Endothelial cell of umbilical vein (primary cell): ENCODE measurements around the gene KCNIP1. TPM values are rescaled to one million over a fixed set of nuclear protein-coding genes. Genes with fewer than 3 reads are reported as not detected.

Experiments
- BruUV-seq: library from RNA; stranded (reverse); fragments of 400-500 nt; replicated peaks from 2 replicates; lab custom pipeline; 2021; lab: Mats Ljungman, UMichigan
- CTCF ChIA-PET: fragments of 300-600, 350-600 bp; sonication (Branson Sonifier 250); formaldehyde crosslinking; loops from one replicate; lab custom pipeline; 2021; ENCODE audit warnings: antibody characterized with exemption, inconsistent platforms; lab: Charles Lee
- POLR2A ChIA-PET: fragments of 300-600, 350-600 bp; sonication (Branson Sonifier 250); formaldehyde crosslinking; loops from one replicate; lab custom pipeline; 2021; ENCODE audit warnings: antibody characterized with exemption, inconsistent platforms; lab: Charles Lee
- DNase-seq: peaks from one replicate; pipeline ENCODE4 v3.0.0-alpha.2; 2011; ENCODE audit warnings: low read depth, low spot score
- FAIRE-seq: peaks from 2 replicates; lab custom pipeline; 2011; peaks lifted over from hg19 to GRCh38; lab: Jason Lieb, UNC
- H2AFZ ChIP-seq: 2 replicates; pipeline ENCODE4 v1.6.0; 2012; ENCODE audit warnings: low read depth, low read length, control low read depth, inconsistent platforms
- H3K27ac ChIP-seq: 2 replicates; pipeline ENCODE4 v1.5.1; 2011; ENCODE audit warnings: low read depth, mild to moderate bottlenecking, control low read depth, low read length, moderate library complexity; ENCODE audit not compliant: insufficient read depth
- H3K27me3 ChIP-seq, 2 experiments: 2 replicates each; pipeline versions ENCODE4 v1.6.0 to v1.6.1; 2011; ENCODE audit warnings: low read length in 2 of 2, mixed read lengths in 1 of 2; ENCODE audit not compliant: control insufficient read depth in 2 of 2, insufficient read depth in 2 of 2
- H3K36me3 ChIP-seq, 2 experiments: 2 replicates in 1 of 2; 3 replicates in 1 of 2; pipeline ENCODE4 v1.5.1; 2011; ENCODE audit warnings: low read length in 2 of 2, mild to moderate bottlenecking in 1 of 2, moderate library complexity in 1 of 2; ENCODE audit not compliant: control insufficient read depth in 2 of 2, insufficient read depth in 2 of 2; ENCODE audit errors: extremely low read depth in 1 of 2
- H3K4me1 ChIP-seq: 3 replicates; pipeline ENCODE4 v1.5.1; 2011; ENCODE audit warnings: mild to moderate bottlenecking, low read length; ENCODE audit not compliant: control insufficient read depth, insufficient read depth; ENCODE audit errors: extremely low read depth
- H3K4me2 ChIP-seq: 2 replicates; pipeline ENCODE4 v1.6.1; 2011; ENCODE audit warnings: low read length, control low read depth, mixed read lengths; ENCODE audit not compliant: insufficient read depth
- H3K4me3 ChIP-seq, 3 experiments: fragments of 200-600 bp in 1 of 3; sonication (generic), shearing (Covaris generic) in 1 of 3; replicated peaks in 1 of 3; 2 replicates each; pipeline ENCODE4 v1.5.1; 2011 to 2016; ENCODE audit warnings: control low read depth in 3 of 3, low read length in 3 of 3, mild to moderate bottlenecking in 2 of 3, inconsistent platforms in 1 of 3, low read depth in 1 of 3, moderate library complexity in 1 of 3; ENCODE audit not compliant: insufficient read depth in 1 of 3
- H3K79me2 ChIP-seq: 2 replicates; pipeline ENCODE4 v1.6.0; 2012; ENCODE audit warnings: low read length, inconsistent platforms; ENCODE audit not compliant: control insufficient read depth, insufficient read depth
- H3K9ac ChIP-seq: replicated peaks from 2 replicates; pipeline ENCODE3; 2011; ENCODE audit warnings: low read length, control low read depth; ENCODE audit not compliant: insufficient read depth; ENCODE audit errors: extremely low read depth
- H3K9me1 ChIP-seq: replicated peaks from 3 replicates; pipeline ENCODE4 v1.6.0; 2011; ENCODE audit warnings: mild to moderate bottlenecking, low read length; ENCODE audit not compliant: control insufficient read depth, insufficient read depth; ENCODE audit errors: extremely low read depth
- H3K9me3 ChIP-seq: replicated peaks from 2 replicates; pipeline ENCODE4 v1.5.1; 2012; ENCODE audit warnings: low read length, inconsistent platforms; ENCODE audit not compliant: control insufficient read depth, insufficient read depth
- H4K20me1 ChIP-seq: replicated peaks from 2 replicates; pipeline ENCODE3; 2011; ENCODE audit warnings: mild to moderate bottlenecking, low read length; ENCODE audit not compliant: control insufficient read depth, insufficient read depth; ENCODE audit errors: extremely low read depth
- EZH2 ChIP-seq: IDR thresholded peaks from 2 replicates; pipeline ENCODE4 v1.6.1; 2012; ENCODE audit warnings: borderline replicate concordance, low read depth, mild to moderate bottlenecking, moderate library complexity, low read length, inconsistent platforms; ENCODE audit not compliant: severe bottlenecking
- FOS ChIP-seq: IDR thresholded peaks from 2 replicates; pipeline ENCODE4 v1.6.1; 2011; ENCODE audit warnings: mild to moderate bottlenecking, low read length, moderate library complexity, borderline replicate concordance; ENCODE audit not compliant: insufficient read depth
- GATA2 ChIP-seq: IDR thresholded peaks from 2 replicates; pipeline ENCODE4 v1.7.0; 2011; ENCODE audit warnings: low read depth, mild to moderate bottlenecking, moderate library complexity, mixed read lengths, low read length; ENCODE audit not compliant: insufficient read length, insufficient read depth
- JUN ChIP-seq: IDR thresholded peaks from 2 replicates; pipeline ENCODE4 v1.6.1; 2011; ENCODE audit warnings: borderline replicate concordance, low read depth; ENCODE audit not compliant: insufficient read length, insufficient read depth
- MAX ChIP-seq: IDR thresholded peaks from 2 replicates; pipeline ENCODE4 v1.6.1; 2011; ENCODE audit not compliant: insufficient read depth, insufficient read length
- MYC ChIP-seq: IDR thresholded peaks from one replicate; pipeline ENCODE4 v1.6.1; 2011; ENCODE audit warnings: mild to moderate bottlenecking, low read depth, low read length
- POLR2A ChIP-seq: IDR thresholded peaks from 2 replicates; pipeline ENCODE4 v1.6.1; 2012; ENCODE audit warnings: low read depth, mild to moderate bottlenecking, control low read depth, low read length
- POLR2AphosphoS5 ChIP-seq: IDR thresholded peaks from 2 replicates; pipeline ENCODE4 v1.6.1; 2012; ENCODE audit warnings: low read depth, mild to moderate bottlenecking, control low read depth, low read length, moderate library complexity; ENCODE audit not compliant: insufficient read depth
- dilution Hi-C: fragments of 300-500 bp; cut with MboI; formaldehyde crosslinking; loops from one replicate; pipeline ENCODE4 v1.15.0; 2019; ENCODE audit warnings: low sequenced_read_pairs; ENCODE audit not compliant: extremely low pct_ligation_motif_present
- intact Hi-C: fragments of 100-400 bp; cut with micrococcal nuclease; formaldehyde crosslinking; loops from one replicate; pipeline ENCODE4 v1.10.0; 2022
- polyA plus RNA-seq, 4 experiments: library from polyadenylated mRNA; depleted of rRNA in 3 of 4; stranded (reverse) in 3 of 4; unstranded in 1 of 4; fragments of >200 nt; gene quantifications; 2 replicates each; pipeline versions ENCODE4 v1.2.1 to v1.2.3, GENCODE V29; 2011 to 2012; ENCODE audit warnings: missing spikeins in 1 of 4
- total RNA-seq: library from RNA; stranded (reverse); gene quantifications from 2 replicates; pipeline ENCODE4 v1.2.3, GENCODE V29; 2021
- TF ChIP-seq, protein P1 (sequence below), 2 donors: IDR thresholded peaks; 1 replicate in 1 of 2; 2 replicates in 1 of 2; pipeline ENCODE4 v1.5.1; 2011; ENCODE audit warnings: low read length in 2 of 2, mild to moderate bottlenecking in 2 of 2, moderate library complexity in 2 of 2, control low read depth in 1 of 2, inconsistent platforms in 1 of 2, low read depth in 1 of 2; ENCODE audit not compliant: insufficient read depth in 1 of 2; ENCODE audit errors: extremely low read depth in 1 of 2

Gene KCNIP1
- total and polyA plus RNA-seq, 2 donors (not counting 3 experiments of a cell fraction or from before 2014, with no cell fraction given), result 0.15 TPM; not detected in 1

DNA sequence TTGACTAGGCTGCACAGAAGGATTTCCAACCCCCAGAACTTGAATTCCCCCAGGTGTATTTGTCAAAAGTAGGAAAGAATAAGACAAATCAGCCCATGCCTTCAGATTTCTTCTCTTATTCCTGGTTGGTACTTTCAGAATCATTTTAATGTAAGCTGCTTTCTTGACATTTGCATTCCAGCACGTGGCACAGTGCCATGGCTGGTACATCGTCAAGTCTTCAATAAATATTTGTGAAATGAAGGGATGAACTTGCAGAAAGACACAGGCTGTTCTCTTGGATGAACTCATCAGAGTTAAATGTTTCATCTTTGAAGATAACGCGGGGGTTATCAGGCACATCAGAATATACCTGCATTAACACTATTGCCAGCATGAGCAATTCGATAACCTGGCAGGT is 14.5 kb downstream of the KCNIP1 start:
- FAIRE-seq, result no peak
- CTCF ChIA-PET, result no interaction called here

More for the DNA sequence above, 14.5 kb downstream of the KCNIP1 start:
- Histone ChIP-seq H3K9ac (no peak overlapping the region), H3K27ac (no peak overlapping the region), H3K79me2 (no peaks in the 10 kb centered on the region), H3K4me3 (no peak overlapping the region), H3K27me3 (peaks cover 0 to 3% of the 10 kb centered on the region in 2 experiments), H3K9me3 (no peaks in the 10 kb centered on the region), H3K36me3 (no peaks in the 10 kb centered on the region), H3K9me1 (no peaks in the 10 kb centered on the region), H3K4me1 (no peaks in the 10 kb centered on the region), H3K4me2 (no peak overlapping the region), H2AFZ (no peak overlapping the region), H4K20me1 (no peaks in the 10 kb centered on the region)
- TF ChIP-seq, protein P1, sequence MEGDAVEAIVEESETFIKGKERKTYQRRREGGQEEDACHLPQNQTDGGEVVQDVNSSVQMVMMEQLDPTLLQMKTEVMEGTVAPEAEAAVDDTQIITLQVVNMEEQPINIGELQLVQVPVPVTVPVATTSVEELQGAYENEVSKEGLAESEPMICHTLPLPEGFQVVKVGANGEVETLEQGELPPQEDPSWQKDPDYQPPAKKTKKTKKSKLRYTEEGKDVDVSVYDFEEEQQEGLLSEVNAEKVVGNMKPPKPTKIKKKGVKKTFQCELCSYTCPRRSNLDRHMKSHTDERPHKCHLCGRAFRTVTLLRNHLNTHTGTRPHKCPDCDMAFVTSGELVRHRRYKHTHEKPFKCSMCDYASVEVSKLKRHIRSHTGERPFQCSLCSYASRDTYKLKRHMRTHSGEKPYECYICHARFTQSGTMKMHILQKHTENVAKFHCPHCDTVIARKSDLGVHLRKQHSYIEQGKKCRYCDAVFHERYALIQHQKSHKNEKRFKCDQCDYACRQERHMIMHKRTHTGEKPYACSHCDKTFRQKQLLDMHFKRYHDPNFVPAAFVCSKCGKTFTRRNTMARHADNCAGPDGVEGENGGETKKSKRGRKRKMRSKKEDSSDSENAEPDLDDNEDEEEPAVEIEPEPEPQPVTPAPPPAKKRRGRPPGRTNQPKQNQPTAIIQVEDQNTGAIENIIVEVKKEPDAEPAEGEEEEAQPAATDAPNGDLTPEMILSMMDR (IDR thresholded peaks at IDR 0.05; ENCODE audit: extremely low read depth in 1 of 2, insufficient read depth in 1 of 2, low read depth in 1 of 2, low read length in 2 of 2), result no peak
- TF ChIP-seq JUN (no peak), GATA2 (no peak), MYC (no peak), POLR2A (no peak), FOS (no peak), MAX (no peak), POLR2AphosphoS5 (no peak), EZH2 (no peak)
- intact Hi-C loops, result no loop called here
- BruUV-seq, result no TSS peak
- dilution Hi-C loops, result no loop called here
- POLR2A ChIA-PET, result no interaction called here
- DNase-seq, result no peak
